H1 (cell line): ENCODE results near the gene SLC6A8.

Source experiments
- CEBPB ChIP-seq: IDR thresholded peaks from 2 replicates; pipeline ENCODE4 v1.6.1; 2012; ENCODE audit warnings: low read depth, low read length
- JUN ChIP-seq: IDR thresholded peaks from 2 replicates; pipeline ENCODE4 v1.6.1; 2011; ENCODE audit warnings: low read depth, mild to moderate bottlenecking, improper control_type of control experiment, low read length
- JUND ChIP-seq: IDR thresholded peaks from 2 replicates; pipeline ENCODE4 v1.6.1; 2011; ENCODE audit warnings: mild to moderate bottlenecking, improper control_type of control experiment, low read length
- RNF2 ChIP-seq: fragments of 200-900, 300-1000 bp; sonication (generic); IDR thresholded peaks from 2 replicates; pipeline ENCODE4 v1.7.1; 2016; ENCODE audit warnings: borderline replicate concordance, low read depth, mild to moderate bottlenecking, antibody characterized with exemption, low read length; ENCODE audit not compliant: poor library complexity, severe bottlenecking; ENCODE audit errors: missing control alignments
- SIN3A ChIP-seq, 2 experiments: IDR thresholded peaks in 1 of 2; conservative IDR thresholded peaks in 1 of 2; 2 replicates each; pipeline ENCODE4 v1.6.1; 2011 to 2012; ENCODE audit warnings: low read length in 2 of 2, improper control_type of control experiment in 1 of 2, low read depth in 1 of 2, mild to moderate bottlenecking in 1 of 2
- SP1 ChIP-seq: IDR thresholded peaks from 2 replicates; pipeline ENCODE4 v1.6.1; 2011; ENCODE audit warnings: low read depth, low read length
- TAF1 ChIP-seq: IDR thresholded peaks from 2 replicates; pipeline ENCODE4 v1.6.1; 2011; ENCODE audit warnings: mild to moderate bottlenecking, low read depth, low read length
- YY1 ChIP-seq: IDR thresholded peaks from 2 replicates; pipeline ENCODE4 v1.6.1; 2011; ENCODE audit warnings: low read depth, mild to moderate bottlenecking, low read length
- TF ChIP-seq, protein P1 (sequence below): fragments of 300-600 bp; sonication (generic); IDR thresholded peaks from 2 replicates; pipeline ENCODE4 v1.7.1; 2012; ENCODE audit warnings: low read length, moderate library complexity, mild to moderate bottlenecking, inconsistent platforms; ENCODE audit not compliant: insufficient replicate concordance
- TF ChIP-seq, protein P2 (sequence below), 3 experiments: IDR thresholded peaks; 1 replicate in 2 of 3; 2 replicates in 1 of 3; pipeline versions ENCODE4 v1.5.1 to v1.6.1; 2011; ENCODE audit warnings: low read length in 3 of 3, mild to moderate bottlenecking in 3 of 3, inconsistent platforms in 2 of 3, low read depth in 1 of 3, moderate library complexity in 1 of 3; ENCODE audit not compliant: insufficient read depth in 1 of 3; ENCODE audit errors: control extremely low read depth in 1 of 3

DNA sequence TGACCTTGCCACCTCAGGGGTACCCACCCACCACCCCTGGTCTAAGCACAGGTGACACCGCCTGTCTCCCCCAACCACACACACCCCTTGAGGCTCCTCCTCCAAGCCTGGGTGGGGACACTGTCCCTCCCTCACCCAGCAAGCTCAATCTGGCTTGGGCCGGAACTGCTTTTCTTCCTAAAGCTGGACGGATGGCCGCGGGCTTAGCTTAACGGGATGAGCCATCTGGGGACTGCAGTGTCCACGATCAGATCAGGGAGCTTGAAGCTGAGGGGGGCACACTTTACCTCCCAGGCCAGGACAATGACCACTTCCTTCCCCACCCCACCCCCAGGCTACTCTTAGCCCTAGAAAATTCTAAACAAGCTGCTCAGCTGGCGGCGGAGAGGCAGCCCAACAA is 1.0 kb upstream of the SLC6A8 start:
- TF ChIP-seq JUN (no peak), YY1 (no peak), SIN3A (conservative IDR thresholded peaks at IDR 0.05 in 1 of 2, IDR thresholded peaks at IDR 0.05 in 1 of 2; ENCODE audit: low read depth in 1 of 2, low read length in 2 of 2) (no peak), JUND (no peak), CEBPB (no peak), RNF2 (no peak), TAF1 (no peak), SP1 (no peak)
- TF ChIP-seq, protein P1, sequence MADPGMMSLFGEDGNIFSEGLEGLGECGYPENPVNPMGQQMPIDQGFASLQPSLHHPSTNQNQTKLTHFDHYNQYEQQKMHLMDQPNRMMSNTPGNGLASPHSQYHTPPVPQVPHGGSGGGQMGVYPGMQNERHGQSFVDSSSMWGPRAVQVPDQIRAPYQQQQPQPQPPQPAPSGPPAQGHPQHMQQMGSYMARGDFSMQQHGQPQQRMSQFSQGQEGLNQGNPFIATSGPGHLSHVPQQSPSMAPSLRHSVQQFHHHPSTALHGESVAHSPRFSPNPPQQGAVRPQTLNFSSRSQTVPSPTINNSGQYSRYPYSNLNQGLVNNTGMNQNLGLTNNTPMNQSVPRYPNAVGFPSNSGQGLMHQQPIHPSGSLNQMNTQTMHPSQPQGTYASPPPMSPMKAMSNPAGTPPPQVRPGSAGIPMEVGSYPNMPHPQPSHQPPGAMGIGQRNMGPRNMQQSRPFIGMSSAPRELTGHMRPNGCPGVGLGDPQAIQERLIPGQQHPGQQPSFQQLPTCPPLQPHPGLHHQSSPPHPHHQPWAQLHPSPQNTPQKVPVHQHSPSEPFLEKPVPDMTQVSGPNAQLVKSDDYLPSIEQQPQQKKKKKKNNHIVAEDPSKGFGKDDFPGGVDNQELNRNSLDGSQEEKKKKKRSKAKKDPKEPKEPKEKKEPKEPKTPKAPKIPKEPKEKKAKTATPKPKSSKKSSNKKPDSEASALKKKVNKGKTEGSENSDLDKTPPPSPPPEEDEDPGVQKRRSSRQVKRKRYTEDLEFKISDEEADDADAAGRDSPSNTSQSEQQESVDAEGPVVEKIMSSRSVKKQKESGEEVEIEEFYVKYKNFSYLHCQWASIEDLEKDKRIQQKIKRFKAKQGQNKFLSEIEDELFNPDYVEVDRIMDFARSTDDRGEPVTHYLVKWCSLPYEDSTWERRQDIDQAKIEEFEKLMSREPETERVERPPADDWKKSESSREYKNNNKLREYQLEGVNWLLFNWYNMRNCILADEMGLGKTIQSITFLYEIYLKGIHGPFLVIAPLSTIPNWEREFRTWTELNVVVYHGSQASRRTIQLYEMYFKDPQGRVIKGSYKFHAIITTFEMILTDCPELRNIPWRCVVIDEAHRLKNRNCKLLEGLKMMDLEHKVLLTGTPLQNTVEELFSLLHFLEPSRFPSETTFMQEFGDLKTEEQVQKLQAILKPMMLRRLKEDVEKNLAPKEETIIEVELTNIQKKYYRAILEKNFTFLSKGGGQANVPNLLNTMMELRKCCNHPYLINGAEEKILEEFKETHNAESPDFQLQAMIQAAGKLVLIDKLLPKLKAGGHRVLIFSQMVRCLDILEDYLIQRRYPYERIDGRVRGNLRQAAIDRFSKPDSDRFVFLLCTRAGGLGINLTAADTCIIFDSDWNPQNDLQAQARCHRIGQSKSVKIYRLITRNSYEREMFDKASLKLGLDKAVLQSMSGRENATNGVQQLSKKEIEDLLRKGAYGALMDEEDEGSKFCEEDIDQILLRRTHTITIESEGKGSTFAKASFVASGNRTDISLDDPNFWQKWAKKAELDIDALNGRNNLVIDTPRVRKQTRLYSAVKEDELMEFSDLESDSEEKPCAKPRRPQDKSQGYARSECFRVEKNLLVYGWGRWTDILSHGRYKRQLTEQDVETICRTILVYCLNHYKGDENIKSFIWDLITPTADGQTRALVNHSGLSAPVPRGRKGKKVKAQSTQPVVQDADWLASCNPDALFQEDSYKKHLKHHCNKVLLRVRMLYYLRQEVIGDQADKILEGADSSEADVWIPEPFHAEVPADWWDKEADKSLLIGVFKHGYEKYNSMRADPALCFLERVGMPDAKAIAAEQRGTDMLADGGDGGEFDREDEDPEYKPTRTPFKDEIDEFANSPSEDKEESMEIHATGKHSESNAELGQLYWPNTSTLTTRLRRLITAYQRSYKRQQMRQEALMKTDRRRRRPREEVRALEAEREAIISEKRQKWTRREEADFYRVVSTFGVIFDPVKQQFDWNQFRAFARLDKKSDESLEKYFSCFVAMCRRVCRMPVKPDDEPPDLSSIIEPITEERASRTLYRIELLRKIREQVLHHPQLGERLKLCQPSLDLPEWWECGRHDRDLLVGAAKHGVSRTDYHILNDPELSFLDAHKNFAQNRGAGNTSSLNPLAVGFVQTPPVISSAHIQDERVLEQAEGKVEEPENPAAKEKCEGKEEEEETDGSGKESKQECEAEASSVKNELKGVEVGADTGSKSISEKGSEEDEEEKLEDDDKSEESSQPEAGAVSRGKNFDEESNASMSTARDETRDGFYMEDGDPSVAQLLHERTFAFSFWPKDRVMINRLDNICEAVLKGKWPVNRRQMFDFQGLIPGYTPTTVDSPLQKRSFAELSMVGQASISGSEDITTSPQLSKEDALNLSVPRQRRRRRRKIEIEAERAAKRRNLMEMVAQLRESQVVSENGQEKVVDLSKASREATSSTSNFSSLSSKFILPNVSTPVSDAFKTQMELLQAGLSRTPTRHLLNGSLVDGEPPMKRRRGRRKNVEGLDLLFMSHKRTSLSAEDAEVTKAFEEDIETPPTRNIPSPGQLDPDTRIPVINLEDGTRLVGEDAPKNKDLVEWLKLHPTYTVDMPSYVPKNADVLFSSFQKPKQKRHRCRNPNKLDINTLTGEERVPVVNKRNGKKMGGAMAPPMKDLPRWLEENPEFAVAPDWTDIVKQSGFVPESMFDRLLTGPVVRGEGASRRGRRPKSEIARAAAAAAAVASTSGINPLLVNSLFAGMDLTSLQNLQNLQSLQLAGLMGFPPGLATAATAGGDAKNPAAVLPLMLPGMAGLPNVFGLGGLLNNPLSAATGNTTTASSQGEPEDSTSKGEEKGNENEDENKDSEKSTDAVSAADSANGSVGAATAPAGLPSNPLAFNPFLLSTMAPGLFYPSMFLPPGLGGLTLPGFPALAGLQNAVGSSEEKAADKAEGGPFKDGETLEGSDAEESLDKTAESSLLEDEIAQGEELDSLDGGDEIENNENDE = no peak
- TF ChIP-seq, protein P2, sequence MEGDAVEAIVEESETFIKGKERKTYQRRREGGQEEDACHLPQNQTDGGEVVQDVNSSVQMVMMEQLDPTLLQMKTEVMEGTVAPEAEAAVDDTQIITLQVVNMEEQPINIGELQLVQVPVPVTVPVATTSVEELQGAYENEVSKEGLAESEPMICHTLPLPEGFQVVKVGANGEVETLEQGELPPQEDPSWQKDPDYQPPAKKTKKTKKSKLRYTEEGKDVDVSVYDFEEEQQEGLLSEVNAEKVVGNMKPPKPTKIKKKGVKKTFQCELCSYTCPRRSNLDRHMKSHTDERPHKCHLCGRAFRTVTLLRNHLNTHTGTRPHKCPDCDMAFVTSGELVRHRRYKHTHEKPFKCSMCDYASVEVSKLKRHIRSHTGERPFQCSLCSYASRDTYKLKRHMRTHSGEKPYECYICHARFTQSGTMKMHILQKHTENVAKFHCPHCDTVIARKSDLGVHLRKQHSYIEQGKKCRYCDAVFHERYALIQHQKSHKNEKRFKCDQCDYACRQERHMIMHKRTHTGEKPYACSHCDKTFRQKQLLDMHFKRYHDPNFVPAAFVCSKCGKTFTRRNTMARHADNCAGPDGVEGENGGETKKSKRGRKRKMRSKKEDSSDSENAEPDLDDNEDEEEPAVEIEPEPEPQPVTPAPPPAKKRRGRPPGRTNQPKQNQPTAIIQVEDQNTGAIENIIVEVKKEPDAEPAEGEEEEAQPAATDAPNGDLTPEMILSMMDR (IDR thresholded peaks at IDR 0.05; ENCODE audit: control extremely low read depth in 1 of 3, insufficient read depth in 1 of 3, low read depth in 1 of 3, low read length in 3 of 3) = no peak
